ENCODE results near the gene RLBP1. TPM values are rescaled to one million over a fixed set of nuclear protein-coding genes. Genes with fewer than 3 reads are reported as not detected.

The RLBP1 gene
- total and polyA plus RNA-seq, 10 of the 15 experiments (the other 5 are each of a cell fraction or from before 2014, with no cell fraction given), result 0.06 TPM; not detected in 9

Other genes starting within 250 kb of the RLBP1 start
- 19.6 and 19.7 TPM in 2 replicates for gene ABHD2, start 133.1 kb downstream of the RLBP1 start, total RNA-seq (2014; rRNA removed)
- gene ABHD2, start 133.1 kb downstream of the RLBP1 start, total RNA-seq (2014; rRNA removed; fragmentation: Illumina TruSeq; extraction: Trizol), result 15.8 and 19.8 TPM in 2 replicates
- 33.6 and 38.7 TPM in 2 replicates for gene ABHD2, start 133.1 kb downstream of the RLBP1 start, total RNA-seq (2021)
- 22.4 and 30.1 TPM in 2 replicates for gene ABHD2, start 133.1 kb downstream of the RLBP1 start, polyA plus RNA-seq (2011; rRNA removed)
- 21.4 and 23.3 TPM in 2 replicates for gene ABHD2, start 133.1 kb downstream of the RLBP1 start, polyA plus RNA-seq (2014; fragmentation: Illumina TruSeq; extraction: Trizol)
- gene ABHD2, start 133.1 kb downstream of the RLBP1 start, polyA plus RNA-seq (2014; fragmentation: Nextera tagmentation; extraction: Ambion mirVana), result 1 to 10 TPM; 1.2 to 4.7 TPM
- gene ABHD2, start 133.1 kb downstream of the RLBP1 start, polyA plus RNA-seq (2014; rRNA removed), result 15.0 and 19.3 TPM in 2 replicates
- 10 to 100 TPM; 21.0 to 21.2 TPM for gene ABHD2, start 133.1 kb downstream of the RLBP1 start, polyA plus RNA-seq (2016; fragmentation: Nextera tagmentation; extraction: Ambion mirVana)
- 69.4 and 73.0 TPM in 2 replicates for gene FANCI, start 22.4 kb upstream of the RLBP1 start, total RNA-seq (2014; rRNA removed)
- gene FANCI, start 22.4 kb upstream of the RLBP1 start, total RNA-seq (2014; rRNA removed; fragmentation: Illumina TruSeq; extraction: Trizol), result 84.8 and 85.1 TPM in 2 replicates
- 110 and 114 TPM in 2 replicates for gene FANCI, start 22.4 kb upstream of the RLBP1 start, total RNA-seq (2021)
- gene FANCI, start 22.4 kb upstream of the RLBP1 start, polyA plus RNA-seq (2011; rRNA removed), result 80.0 and 108 TPM in 2 replicates
- gene FANCI, start 22.4 kb upstream of the RLBP1 start, polyA plus RNA-seq (2014; fragmentation: Illumina TruSeq; extraction: Trizol), result 89.4 and 107 TPM in 2 replicates
- 10 to 100 TPM; 38.1 to 51.0 TPM for gene FANCI, start 22.4 kb upstream of the RLBP1 start, polyA plus RNA-seq (2014; fragmentation: Nextera tagmentation; extraction: Ambion mirVana)
- 60.8 and 73.6 TPM in 2 replicates for gene FANCI, start 22.4 kb upstream of the RLBP1 start, polyA plus RNA-seq (2014; rRNA removed)
- 100 to 1,000 TPM; 126 to 129 TPM for gene FANCI, start 22.4 kb upstream of the RLBP1 start, polyA plus RNA-seq (2016; fragmentation: Nextera tagmentation; extraction: Ambion mirVana)
- gene POLG, start 113.2 kb upstream of the RLBP1 start, total RNA-seq (2014; rRNA removed), result 50.5 and 54.8 TPM in 2 replicates
- gene POLG, start 113.2 kb upstream of the RLBP1 start, total RNA-seq (2014; rRNA removed; fragmentation: Illumina TruSeq; extraction: Trizol), result 26.3 and 27.3 TPM in 2 replicates
- gene POLG, start 113.2 kb upstream of the RLBP1 start, total RNA-seq (2021), result 66.2 and 71.1 TPM in 2 replicates
- 21.1 and 23.8 TPM in 2 replicates for gene POLG, start 113.2 kb upstream of the RLBP1 start, polyA plus RNA-seq (2011; rRNA removed)
- gene POLG, start 113.2 kb upstream of the RLBP1 start, polyA plus RNA-seq (2014; fragmentation: Illumina TruSeq; extraction: Trizol), result 24.7 and 35.7 TPM in 2 replicates
- gene POLG, start 113.2 kb upstream of the RLBP1 start, polyA plus RNA-seq (2014; fragmentation: Nextera tagmentation; extraction: Ambion mirVana), result 10 to 100 TPM; 14.8 to 21.6 TPM
- gene POLG, start 113.2 kb upstream of the RLBP1 start, polyA plus RNA-seq (2014; rRNA removed), result 41.8 and 46.4 TPM in 2 replicates
- gene POLG, start 113.2 kb upstream of the RLBP1 start, polyA plus RNA-seq (2016; fragmentation: Nextera tagmentation; extraction: Ambion mirVana), result 10 to 100 TPM; 30.2 to 40.4 TPM